Measurements from ENCODE around the gene DNASE1L3.

The DNASE1L3 gene

DNA sequence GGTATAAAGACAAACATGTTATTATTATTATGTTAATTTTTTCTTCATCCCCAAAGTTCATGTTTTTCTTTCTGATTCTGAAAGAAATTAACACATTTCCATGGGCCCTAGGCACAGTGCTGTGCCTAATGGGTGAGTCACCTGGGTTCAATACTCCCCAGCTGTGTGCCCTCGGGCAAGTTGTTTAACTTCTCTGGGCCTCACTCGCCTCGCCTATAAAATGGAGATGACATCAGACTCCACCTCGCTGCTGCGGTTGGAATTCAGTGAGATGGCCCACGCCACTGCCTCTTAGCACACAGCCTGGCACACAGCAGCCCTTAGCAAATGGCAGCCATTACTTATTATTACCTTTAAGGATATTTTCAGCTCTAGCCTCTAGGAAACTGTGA lies 22.6 kb downstream of the DNASE1L3 start:
- DNase-seq (ENCODE audit: low spot score) = no peak
- TF ChIP-seq, protein P1, sequence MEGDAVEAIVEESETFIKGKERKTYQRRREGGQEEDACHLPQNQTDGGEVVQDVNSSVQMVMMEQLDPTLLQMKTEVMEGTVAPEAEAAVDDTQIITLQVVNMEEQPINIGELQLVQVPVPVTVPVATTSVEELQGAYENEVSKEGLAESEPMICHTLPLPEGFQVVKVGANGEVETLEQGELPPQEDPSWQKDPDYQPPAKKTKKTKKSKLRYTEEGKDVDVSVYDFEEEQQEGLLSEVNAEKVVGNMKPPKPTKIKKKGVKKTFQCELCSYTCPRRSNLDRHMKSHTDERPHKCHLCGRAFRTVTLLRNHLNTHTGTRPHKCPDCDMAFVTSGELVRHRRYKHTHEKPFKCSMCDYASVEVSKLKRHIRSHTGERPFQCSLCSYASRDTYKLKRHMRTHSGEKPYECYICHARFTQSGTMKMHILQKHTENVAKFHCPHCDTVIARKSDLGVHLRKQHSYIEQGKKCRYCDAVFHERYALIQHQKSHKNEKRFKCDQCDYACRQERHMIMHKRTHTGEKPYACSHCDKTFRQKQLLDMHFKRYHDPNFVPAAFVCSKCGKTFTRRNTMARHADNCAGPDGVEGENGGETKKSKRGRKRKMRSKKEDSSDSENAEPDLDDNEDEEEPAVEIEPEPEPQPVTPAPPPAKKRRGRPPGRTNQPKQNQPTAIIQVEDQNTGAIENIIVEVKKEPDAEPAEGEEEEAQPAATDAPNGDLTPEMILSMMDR (IDR thresholded peaks at IDR 0.05; ENCODE audit: extremely low read depth, missing control alignments) = no peak

DNA sequence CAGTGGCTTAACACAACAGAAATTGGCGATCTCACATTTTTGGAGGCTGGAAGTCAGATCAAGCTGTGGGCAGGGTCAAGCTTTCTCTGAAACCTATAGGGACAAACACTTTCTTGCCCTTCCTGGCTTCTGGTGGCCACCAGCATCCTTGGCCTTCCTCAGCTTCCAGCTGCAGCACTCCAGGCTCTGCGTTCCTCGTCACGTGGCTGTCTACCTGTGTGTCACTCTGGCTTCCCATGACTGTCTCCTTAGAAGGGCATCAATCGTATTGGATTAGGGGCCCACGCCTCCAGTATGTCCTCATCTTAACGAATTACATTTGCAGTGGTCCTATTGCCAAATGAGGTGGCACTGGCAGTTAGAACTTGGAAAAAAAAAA lies 25.8 kb downstream of the DNASE1L3 start:
- no peak for DNase-seq (ENCODE audit: low spot score)
- TF ChIP-seq, protein P1 (IDR thresholded peaks at IDR 0.05; ENCODE audit: extremely low read depth, missing control alignments) = no peak

GRCh38 chr3:58184309-58184981 lies 26.3 kb downstream of the DNASE1L3 start:
- TF ChIP-seq, protein P1 (IDR thresholded peaks at IDR 0.05; ENCODE audit: extremely low read depth, missing control alignments) = no peak
- DNase-seq (ENCODE audit: low spot score) = no peak

- no peak for DNase-seq (ENCODE audit: low spot score)
- TF ChIP-seq, protein P1 (IDR thresholded peaks at IDR 0.05; ENCODE audit: extremely low read depth, missing control alignments) = no peak
Measured at GRCh38 chr3:58183891-58184290, 26.9 kb downstream of the DNASE1L3 start.

GRCh38 chr3:58183221-58183620 lies 27.6 kb downstream of the DNASE1L3 start:
- DNase-seq (ENCODE audit: low spot score) = no peak
- TF ChIP-seq, protein P1 (IDR thresholded peaks at IDR 0.05; ENCODE audit: extremely low read depth, missing control alignments) = no peak

GRCh38 chr3:58180940-58181587 lies 29.7 kb downstream of the DNASE1L3 start:
- DNase-seq (ENCODE audit: low spot score) = no peak

More at GRCh38 chr3:58180940-58181587, 29.7 kb downstream of the DNASE1L3 start:
- TF ChIP-seq, protein P1 (IDR thresholded peaks at IDR 0.05; ENCODE audit: extremely low read depth, missing control alignments) = no peak

Measured in GM20000 (cell line).